ENCODE results near the gene NRXN3. TPM values are rescaled to one million over a fixed set of nuclear protein-coding genes. Genes with fewer than 3 reads are reported as not detected.

Gene NRXN3
- total RNA-seq, 2 donors from 2014 or later, result 1.2 to 7.8 TPM

DNA sequence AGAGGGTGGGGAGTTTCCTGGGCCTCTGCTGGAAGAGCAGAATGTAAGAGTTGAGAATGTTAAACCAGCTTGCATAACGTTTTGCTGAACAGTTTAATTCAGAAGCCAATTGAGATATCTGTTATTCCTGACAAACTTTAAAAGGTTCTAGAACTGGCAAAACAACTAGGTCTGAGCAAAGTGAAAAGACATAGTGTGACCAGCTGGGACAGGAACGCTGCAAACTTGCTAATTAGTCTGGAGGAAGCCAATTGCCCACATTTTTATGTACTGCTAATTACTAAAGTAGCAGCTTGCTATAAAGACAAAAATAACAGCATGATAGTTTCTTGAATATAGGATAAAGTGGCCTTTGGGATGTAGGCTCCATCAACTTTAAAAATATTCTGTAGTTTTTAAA lies 704.9 kb downstream of the NRXN3 start:
- H3K36me3 ChIP-seq, result no peaks in the 10 kb centered on the region
- no peaks in the 10 kb centered on the region for H3K4me1 ChIP-seq
- no peak overlapping the region for H3K9ac ChIP-seq (ENCODE audit: low read depth in 2 of 2, low read length in 2 of 2)
- no peaks in the 10 kb centered on the region for H3K9me3 ChIP-seq
- TF ChIP-seq, protein P1, sequence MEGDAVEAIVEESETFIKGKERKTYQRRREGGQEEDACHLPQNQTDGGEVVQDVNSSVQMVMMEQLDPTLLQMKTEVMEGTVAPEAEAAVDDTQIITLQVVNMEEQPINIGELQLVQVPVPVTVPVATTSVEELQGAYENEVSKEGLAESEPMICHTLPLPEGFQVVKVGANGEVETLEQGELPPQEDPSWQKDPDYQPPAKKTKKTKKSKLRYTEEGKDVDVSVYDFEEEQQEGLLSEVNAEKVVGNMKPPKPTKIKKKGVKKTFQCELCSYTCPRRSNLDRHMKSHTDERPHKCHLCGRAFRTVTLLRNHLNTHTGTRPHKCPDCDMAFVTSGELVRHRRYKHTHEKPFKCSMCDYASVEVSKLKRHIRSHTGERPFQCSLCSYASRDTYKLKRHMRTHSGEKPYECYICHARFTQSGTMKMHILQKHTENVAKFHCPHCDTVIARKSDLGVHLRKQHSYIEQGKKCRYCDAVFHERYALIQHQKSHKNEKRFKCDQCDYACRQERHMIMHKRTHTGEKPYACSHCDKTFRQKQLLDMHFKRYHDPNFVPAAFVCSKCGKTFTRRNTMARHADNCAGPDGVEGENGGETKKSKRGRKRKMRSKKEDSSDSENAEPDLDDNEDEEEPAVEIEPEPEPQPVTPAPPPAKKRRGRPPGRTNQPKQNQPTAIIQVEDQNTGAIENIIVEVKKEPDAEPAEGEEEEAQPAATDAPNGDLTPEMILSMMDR (IDR thresholded peaks at IDR 0.05), result no peak
- intact Hi-C loops (cut with DNase I), result no loop called here
- H3K27me3 ChIP-seq, result no peaks in the 10 kb centered on the region
- no peak overlapping the region for H3K27ac ChIP-seq
- H3K4me3 ChIP-seq, result no peak overlapping the region
- DNase-seq, result no peak

DNA sequence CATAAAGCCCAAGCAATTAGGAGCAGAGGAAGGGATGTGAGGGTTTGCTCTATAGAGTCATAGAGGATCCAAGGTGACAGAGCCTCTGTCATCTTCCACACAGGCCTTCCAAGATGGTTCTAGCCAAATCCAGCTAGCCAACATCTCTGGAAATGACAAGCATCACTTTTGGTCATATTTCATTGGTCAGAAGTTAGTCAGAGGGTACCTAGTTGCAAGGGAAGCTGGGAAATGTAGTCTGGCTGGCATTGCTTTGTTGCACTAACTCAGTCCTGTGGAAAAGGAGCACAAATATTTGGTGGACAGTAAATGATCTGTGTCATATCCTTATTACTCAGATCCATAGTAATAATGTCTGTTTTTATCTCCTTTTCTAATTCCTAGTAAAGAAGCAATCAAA lies 715.7 kb downstream of the NRXN3 start:
- no peak for DNase-seq
- TF ChIP-seq, protein P1 (IDR thresholded peaks at IDR 0.05), result no peak
- no peaks in the 10 kb centered on the region for H3K36me3 ChIP-seq
- no peaks in the 10 kb centered on the region for H3K27me3 ChIP-seq
- intact Hi-C loops (cut with DNase I), result no loop called here
- no peak overlapping the region for H3K4me3 ChIP-seq
- no peaks in the 10 kb centered on the region for H3K9me3 ChIP-seq
- H3K27ac ChIP-seq, result no peak overlapping the region
- H3K9ac ChIP-seq (ENCODE audit: low read depth in 2 of 2, low read length in 2 of 2), result no peak overlapping the region
- no peaks in the 10 kb centered on the region for H3K4me1 ChIP-seq

DNA sequence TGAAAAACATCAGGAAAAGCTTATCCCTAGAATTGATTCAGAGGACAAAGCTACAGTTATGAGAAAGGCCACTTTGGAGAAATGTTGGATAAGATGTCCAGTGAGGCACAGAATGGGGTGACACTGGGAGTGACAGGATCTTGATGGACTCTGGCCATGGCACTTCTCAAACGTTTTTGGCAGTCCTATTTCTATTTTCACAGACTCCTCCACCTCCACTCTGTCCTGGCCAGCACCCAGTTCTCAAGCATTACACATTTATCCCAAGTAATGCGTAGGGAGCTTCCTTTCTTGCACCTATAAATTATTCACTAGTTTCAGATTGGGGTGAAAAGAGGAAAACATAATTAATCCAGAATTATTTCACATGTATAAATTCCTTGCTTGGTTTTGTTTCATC lies 727.3 kb downstream of the NRXN3 start:
- intact Hi-C loops (cut with DNase I), result no loop called here
- H3K9me3 ChIP-seq, result no peaks in the 10 kb centered on the region

DNA sequence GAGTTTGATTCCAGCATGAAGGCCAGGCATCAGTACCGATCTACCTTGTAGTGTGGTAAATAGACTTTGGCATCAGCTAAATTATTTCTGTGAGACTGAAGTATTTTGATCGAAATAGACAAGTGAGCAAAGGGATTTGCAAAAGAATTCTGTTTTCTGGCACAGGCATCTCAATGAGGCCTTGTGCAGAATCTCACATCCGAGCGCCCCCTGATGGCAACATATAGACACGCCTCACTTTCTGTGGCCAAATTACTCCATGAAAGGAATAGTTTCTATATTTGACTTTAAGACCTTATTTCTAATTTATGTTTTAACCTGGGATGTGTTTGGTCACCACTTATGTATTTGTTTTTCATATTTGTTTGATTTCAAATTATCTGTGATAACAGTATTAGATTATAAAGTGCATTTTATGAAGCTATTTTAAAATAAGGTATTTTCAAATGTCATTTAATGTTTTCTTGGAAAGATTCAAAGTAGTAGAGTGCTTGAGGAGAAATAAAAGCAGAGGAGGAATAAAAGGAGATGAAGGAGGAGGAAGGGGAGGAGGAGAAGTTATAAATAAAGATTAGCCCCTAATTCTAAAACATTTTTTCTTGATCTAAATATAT lies 731.9 kb downstream of the NRXN3 start:
- Histone ChIP-seq H3K27ac (no peak overlapping the region), H3K27me3 (no peaks in the 10 kb centered on the region), H3K4me1 (no peaks in the 10 kb centered on the region), H3K9me3 (no peaks in the 10 kb centered on the region), H3K4me3 (no peak overlapping the region), H3K36me3 (no peaks in the 10 kb centered on the region), H3K9ac (ENCODE audit: low read depth in 2 of 2, low read length in 2 of 2) (no peak overlapping the region)
- peak; percentile 25 for DNase-seq
- intact Hi-C loops (cut with DNase I), result no loop called here
- TF ChIP-seq, protein P1 (IDR thresholded peaks at IDR 0.05), result peak; percentile 34

More for the DNA sequence above, 727.3 kb downstream of the NRXN3 start:
- Histone ChIP-seq H3K9ac (ENCODE audit: low read depth in 2 of 2, low read length in 2 of 2) (no peak overlapping the region), H3K4me3 (no peak overlapping the region), H3K27ac (no peak overlapping the region), H3K27me3 (no peaks in the 10 kb centered on the region), H3K4me1 (no peaks in the 10 kb centered on the region), H3K36me3 (no peaks in the 10 kb centered on the region)
- TF ChIP-seq, protein P1 (IDR thresholded peaks at IDR 0.05), result no peak
- DNase-seq, result no peak

DNA sequence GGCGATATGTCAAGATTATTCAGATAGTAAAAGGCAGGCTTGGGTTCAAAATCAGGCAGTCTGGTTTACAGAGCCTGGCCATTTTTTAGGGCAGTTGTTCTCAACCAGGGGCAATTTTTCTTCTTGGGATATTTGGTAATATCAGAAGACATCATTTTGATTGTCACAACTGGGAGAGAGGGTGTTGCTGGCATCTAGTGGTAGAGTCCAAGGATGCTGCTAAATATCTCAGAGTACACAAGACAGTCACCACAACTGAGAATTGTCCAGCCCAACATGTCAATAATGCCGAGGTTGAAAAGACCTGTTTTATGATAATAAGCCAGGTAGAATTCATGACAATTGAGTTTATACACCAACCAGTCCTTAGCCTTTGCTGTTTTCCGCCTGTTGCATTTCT lies 733.9 kb downstream of the NRXN3 start:
- DNase-seq, result no peak

More for the DNA sequence above, 733.9 kb downstream of the NRXN3 start:
- H3K4me1 ChIP-seq, result no peaks in the 10 kb centered on the region
- H3K9me3 ChIP-seq, result no peaks in the 10 kb centered on the region
- no peaks in the 10 kb centered on the region for H3K36me3 ChIP-seq
- H3K27ac ChIP-seq, result no peak overlapping the region
- TF ChIP-seq, protein P1 (IDR thresholded peaks at IDR 0.05), result no peak
- H3K9ac ChIP-seq (ENCODE audit: low read depth in 2 of 2, low read length in 2 of 2), result no peak overlapping the region
- intact Hi-C loops (cut with DNase I), result no loop called here
- H3K4me3 ChIP-seq, result no peak overlapping the region
- no peaks in the 10 kb centered on the region for H3K27me3 ChIP-seq

All from colonic mucosa (tissue), 4 donors.